Measurements from ENCODE around the gene ADORA3.

DNA sequence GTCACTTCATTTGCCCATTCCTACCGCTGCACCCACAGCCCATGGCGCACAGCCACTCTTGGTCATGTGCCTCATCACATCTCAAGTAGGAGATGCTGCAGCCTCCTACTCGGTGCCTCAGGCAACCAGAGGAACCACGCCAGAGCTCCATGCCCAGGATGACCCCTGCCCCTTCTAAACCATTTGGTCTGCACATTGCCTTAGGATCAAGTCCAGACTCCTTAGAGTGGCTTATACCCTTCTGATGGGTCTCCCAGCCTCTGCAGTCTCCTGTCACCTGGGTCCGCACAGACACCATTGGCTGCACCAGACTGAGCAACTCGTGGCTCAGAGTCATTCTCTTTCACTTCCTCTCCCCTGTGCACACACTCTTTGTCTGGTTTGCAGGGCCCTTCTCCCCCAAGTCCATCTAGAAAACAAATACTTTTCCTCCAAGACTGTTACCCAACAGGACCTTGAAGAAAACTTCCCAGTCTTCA is 2.2 kb upstream of the ADORA3 start:
- TF ChIP-seq CTCF (conservative IDR thresholded peaks at IDR 0.05 in 1 of 2, IDR thresholded peaks at IDR 0.05 in 1 of 2; ENCODE audit: low read depth in 1 of 2, low read length in 2 of 2) (no peak), EZH2 (IDR thresholded peaks at IDR 0.05; ENCODE audit: low read length, missing control alignments) (no peak)
